GM21619 (cell line): Measurements from ENCODE around the gene MAP3K15.

ENCODE experiments used
- ATAC-seq: cut with Tn5 transposase; IDR thresholded peaks from one replicate; pipeline ENCODE4 v1.9.1; 2021; ENCODE audit not compliant: unreplicated experiment

MAP3K15 gene

GRCh38 chrX:19350941-19351384, 164.3 kb downstream of the MAP3K15 start:
- peak; percentile 97 for ATAC-seq

DNA sequence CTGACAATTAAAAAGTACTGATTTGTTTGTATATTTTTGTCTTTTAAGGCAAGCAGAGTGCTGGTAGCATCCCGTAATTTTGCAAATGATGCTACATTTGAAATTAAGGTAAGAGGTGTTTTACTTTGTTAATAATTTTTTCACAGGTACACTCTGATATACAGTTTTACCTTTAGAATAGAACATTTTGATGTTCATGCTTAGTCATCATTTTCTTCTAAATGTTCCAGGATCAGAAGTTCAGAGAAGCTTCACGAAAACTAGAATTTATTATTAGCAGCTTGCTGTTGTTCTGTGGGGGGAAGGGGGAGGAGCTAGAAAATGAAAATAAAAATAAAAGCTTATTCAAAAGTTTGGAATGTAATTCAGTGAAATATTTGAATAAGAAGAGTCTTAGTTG, 166.0 kb downstream of the MAP3K15 start:
- no peak for ATAC-seq

GRCh38 chrX:19347916-19348315, 167.4 kb downstream of the MAP3K15 start:
- ATAC-seq = no peak

- ATAC-seq = no peak
Observed at GRCh38 chrX:19344661-19345060, 170.6 kb downstream of the MAP3K15 start.

DNA sequence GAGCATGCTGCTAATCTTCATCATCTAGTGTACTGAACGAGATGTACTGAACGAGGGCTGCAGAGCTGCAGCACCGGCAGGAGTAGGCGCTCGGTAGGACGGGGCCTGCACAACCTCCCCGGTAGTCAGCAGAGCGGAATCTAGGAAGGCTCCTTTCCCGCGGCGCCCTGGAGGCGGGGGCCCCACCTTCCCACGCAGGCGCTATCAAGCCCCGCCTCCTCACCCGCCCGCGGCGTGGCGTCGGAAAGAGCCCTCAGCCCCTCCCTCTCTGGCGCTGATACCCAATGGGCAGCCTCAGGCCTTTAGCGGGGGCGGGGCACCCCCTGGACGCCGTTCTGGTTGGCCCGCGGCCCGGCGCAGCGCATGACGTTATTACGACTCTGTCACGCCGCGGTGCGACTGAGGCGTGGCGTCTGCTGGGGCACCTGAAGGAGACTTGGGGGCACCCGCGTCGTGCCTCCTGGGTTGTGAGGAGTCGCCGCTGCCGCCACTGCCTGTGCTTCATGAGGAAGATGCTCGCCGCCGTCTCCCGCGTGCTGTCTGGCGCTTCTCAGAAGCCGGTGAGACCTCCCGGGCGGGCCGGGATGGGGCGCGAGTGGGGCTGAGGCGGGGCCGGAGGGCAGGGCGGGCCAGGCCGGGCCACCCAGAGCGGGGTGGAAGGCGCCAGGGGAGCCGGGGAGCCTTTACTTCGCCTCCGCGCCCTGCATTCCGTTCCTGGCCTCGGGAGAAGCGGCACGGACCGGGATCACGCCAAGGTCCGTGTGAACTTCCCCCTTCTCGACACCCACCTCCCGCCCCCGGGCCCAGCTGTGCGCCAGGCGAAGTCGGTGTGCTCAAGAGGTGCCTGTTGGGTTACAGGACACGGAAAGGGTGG, 171.5 kb downstream of the MAP3K15 start, which contains the start of gene PDHA1:
Gene PDHA1, plus strand, starts transcription at position 393 of the 874 bp plus-strand sequence. Its CDS starts 111 bp downstream, at position 504.
- ATAC-seq = peak; percentile 98

DNA sequence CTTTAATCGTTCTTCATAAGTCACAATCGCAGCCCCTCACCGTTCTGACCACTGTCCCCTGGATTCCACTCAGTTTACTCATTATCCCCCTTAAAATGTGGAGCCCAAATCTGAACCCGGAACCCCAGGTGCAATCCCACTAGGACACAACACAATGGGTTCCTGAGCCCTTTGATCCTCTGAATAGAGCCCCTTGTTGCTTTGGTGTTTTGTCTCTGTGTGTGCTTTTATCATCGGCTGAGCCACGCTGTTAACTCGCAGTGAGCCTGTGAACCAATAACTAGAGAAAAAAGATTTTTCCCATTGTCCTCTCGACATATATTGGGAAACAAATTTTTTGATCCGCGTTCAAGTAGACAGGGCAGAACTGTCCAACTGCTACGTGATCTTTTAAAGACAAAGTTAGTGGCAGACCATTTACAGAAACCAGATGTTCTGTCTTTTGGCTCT, 172.2 kb downstream of the MAP3K15 start:
- ATAC-seq = no peak

GRCh38 chrX:19342331-19342906, 172.9 kb downstream of the MAP3K15 start:
- ATAC-seq = no peak

DNA sequence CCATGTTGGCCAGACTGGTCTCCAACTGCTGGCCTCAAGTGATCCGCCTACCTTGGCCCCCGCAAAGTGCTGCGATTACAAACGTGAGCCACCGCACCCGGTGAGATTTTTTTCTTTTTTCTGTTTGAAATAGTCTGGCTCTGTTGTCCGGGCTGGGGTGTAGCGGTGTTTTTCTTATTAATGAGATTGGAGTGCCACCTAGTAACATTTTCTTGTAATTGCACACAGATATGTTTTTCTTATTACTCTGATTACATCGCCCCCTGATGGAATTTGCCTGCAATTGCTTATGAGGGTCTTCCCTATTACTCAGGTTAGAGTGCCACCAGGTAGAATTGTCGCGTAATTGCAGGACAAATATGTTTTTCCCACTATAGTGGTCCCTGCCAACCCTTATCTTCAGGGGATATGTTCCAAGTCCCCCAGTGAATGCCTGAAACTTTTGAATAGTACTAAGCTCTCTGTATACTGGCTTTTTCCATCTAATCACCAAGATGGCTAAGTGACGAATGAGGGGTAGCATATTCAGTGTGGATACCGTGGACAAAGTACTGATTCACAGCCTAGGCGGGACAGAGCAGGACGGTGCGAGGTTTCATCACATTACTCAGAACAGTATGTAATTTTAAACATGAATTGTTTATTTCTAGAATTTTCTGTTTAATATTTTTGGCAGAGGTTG, 180.2 kb downstream of the MAP3K15 start:
- ATAC-seq = no peak

GRCh38 chrX:19332983-19333382, 182.3 kb downstream of the MAP3K15 start:
- no peak for ATAC-seq

DNA sequence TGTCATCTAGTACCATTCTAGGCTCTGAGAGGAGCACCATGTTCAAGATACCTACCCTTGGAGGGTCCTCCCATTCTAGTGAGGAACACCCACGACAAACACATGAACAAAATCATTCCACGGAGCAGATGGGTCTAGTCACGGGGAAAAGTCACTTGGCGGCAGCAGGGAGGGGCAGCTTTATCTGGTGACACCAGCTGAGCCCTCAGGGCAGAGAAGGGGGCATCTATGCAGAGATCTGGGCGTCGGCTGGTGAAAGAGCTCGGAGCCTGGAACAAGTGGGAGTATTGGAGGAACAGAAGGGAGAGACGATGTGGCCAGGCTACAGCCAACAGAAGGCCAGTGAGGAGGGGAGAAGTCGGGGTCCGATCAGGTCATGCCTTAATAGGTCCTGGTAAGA, 183.5 kb downstream of the MAP3K15 start:
- no peak for ATAC-seq

DNA sequence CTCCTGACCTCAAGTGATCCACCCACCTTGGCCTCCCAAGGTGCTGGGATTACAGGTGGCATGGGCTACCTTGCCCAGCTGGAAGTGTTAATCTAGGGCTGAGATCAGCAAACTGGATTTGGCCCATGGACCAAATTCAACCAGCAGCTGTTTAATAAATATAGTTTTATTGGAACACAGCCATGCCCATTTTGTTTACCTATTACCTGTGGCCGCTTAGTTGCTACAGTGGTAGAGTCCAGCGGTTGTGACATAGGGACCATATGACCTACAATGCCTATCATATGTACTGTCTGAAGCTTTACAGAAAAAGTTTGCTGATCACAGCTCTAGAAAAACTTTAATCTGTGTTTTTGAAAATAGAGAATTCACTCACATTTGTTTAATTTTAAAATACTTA, 188.7 kb downstream of the MAP3K15 start:
- no peak for ATAC-seq
